GM12878 (cell line): Measurements from ENCODE around the gene SNX30. TPM values are rescaled to one million over a fixed set of nuclear protein-coding genes. Genes with fewer than 3 reads are reported as not detected.

Experiments
- ATAC-seq: fragments of 200-7000 bp; cut with Tn5 transposase; 3 replicates; pipeline ENCODE4 v1.9.1; 2020; ENCODE audit warnings: mild to moderate bottlenecking, moderate library complexity
- BruUV-seq: library from RNA; stranded (reverse); fragments of 400-500 nt; replicated peaks from 2 replicates; lab custom pipeline; 2021; lab: Mats Ljungman, UMichigan
- CTCF ChIA-PET: fragments of 300-600 bp; sonication (Branson Sonifier 250); formaldehyde crosslinking; extraction: SDS; loops from one replicate; lab custom pipeline; 2021; ENCODE audit warnings: inconsistent platforms; lab: Yijun Ruan, JAX
- POLR2A ChIA-PET: fragments of 350-600 bp; formaldehyde crosslinking; extraction: SDS; loops from one replicate; lab custom pipeline; 2021; ENCODE audit warnings: inconsistent platforms; lab: Charles Lee
- RAD21 ChIA-PET: fragments of 300-600 bp; sonication (Branson Sonifier 250); formaldehyde crosslinking; loops from one replicate; lab custom pipeline; 2023; ENCODE audit warnings: antibody characterized with exemption; ENCODE audit not compliant: unreplicated experiment; lab: Charles Lee
- SMC1A ChIA-PET: fragments of 300-600 bp; sonication (Branson Sonifier 250); formaldehyde crosslinking; loops from one replicate; lab custom pipeline; 2023; ENCODE audit not compliant: unreplicated experiment, uncharacterized antibody; lab: Charles Lee
- DNase-seq: peaks from one replicate; pipeline ENCODE4 v3.0.0-alpha.2; 2011; ENCODE audit warnings: low read depth, low spot score
- FAIRE-seq: peaks from 3 replicates; lab custom pipeline; 2011; peaks lifted over from hg19 to GRCh38; lab: Jason Lieb, UNC
- H2AFZ ChIP-seq: 2 replicates; pipeline ENCODE4 v1.6.0; 2011; ENCODE audit warnings: low read depth, low read length, control low read depth; ENCODE audit not compliant: control insufficient read depth
- H3K27ac ChIP-seq: 2 replicates; pipeline ENCODE4 v1.5.1; 2011; ENCODE audit warnings: control low read depth; ENCODE audit not compliant: control insufficient read depth, insufficient read depth
- H3K27me3 ChIP-seq, 2 experiments: replicated peaks in 1 of 2; 2 replicates each; pipeline versions ENCODE4 v1.6.0 to v1.6.1; 2011; ENCODE audit warnings: low read length in 1 of 2; ENCODE audit not compliant: control insufficient read depth in 2 of 2, insufficient read depth in 2 of 2
- H3K36me3 ChIP-seq, 2 experiments: 2 replicates each; pipeline ENCODE4 v1.5.1; 2011; ENCODE audit warnings: low read length in 1 of 2; ENCODE audit not compliant: control insufficient read depth in 2 of 2, insufficient read depth in 2 of 2
- H3K4me1 ChIP-seq: 2 replicates; pipeline ENCODE4 v1.6.1; 2011; ENCODE audit warnings: mild to moderate bottlenecking, low read length, moderate library complexity, mixed read lengths; ENCODE audit not compliant: control insufficient read depth, insufficient read depth
- H3K4me2 ChIP-seq: 2 replicates; pipeline ENCODE4 v1.6.0; 2011; ENCODE audit warnings: control low read depth; ENCODE audit not compliant: control insufficient read depth, insufficient read depth
- H3K4me3 ChIP-seq: fragments of 200-600 bp; sonication (generic); 2 replicates; pipeline ENCODE4 v1.5.1; 2016
- H3K79me2 ChIP-seq: 2 replicates; pipeline ENCODE4 v1.6.0; 2011; ENCODE audit warnings: low read length; ENCODE audit not compliant: control insufficient read depth, insufficient read depth
- H3K9ac ChIP-seq: 2 replicates; pipeline ENCODE4 v1.8.0; 2011; ENCODE audit warnings: low read length, control low read depth, mixed read lengths; ENCODE audit not compliant: control insufficient read depth, insufficient read depth
- H3K9me3 ChIP-seq: replicated peaks from 3 replicates; pipeline ENCODE4 v1.5.1; 2011; ENCODE audit warnings: mild to moderate bottlenecking, low read length; ENCODE audit not compliant: control insufficient read depth, insufficient read depth
- H4K20me1 ChIP-seq: 2 replicates; pipeline ENCODE4 v1.6.0; 2011; ENCODE audit not compliant: control insufficient read depth, insufficient read depth
- ATF2 ChIP-seq: IDR thresholded peaks from 2 replicates; pipeline ENCODE4 v1.6.1; 2012; ENCODE audit warnings: low read length, inconsistent platforms
- CEBPB ChIP-seq, 2 experiments: fragments of 150-350 bp in 1 of 2; IDR thresholded peaks; 2 replicates each; pipeline ENCODE4 v1.6.1; 2012 to 2014; ENCODE audit warnings: low read depth in 2 of 2, low read length in 2 of 2, borderline replicate concordance in 1 of 2, inconsistent platforms in 1 of 2
- KDM1A ChIP-seq: fragments of 200-600 bp; sonication (generic); IDR thresholded peaks from 2 replicates; pipeline ENCODE4 v1.6.1; 2016; ENCODE audit warnings: borderline replicate concordance
- MXI1 ChIP-seq: fragments of 150-350 bp; IDR thresholded peaks from 2 replicates; pipeline ENCODE4 v1.6.1; 2011; ENCODE audit warnings: low read depth, mild to moderate bottlenecking, inconsistent platforms, low read length, improper control_type of control experiment
- NFIC ChIP-seq: IDR thresholded peaks from 2 replicates; pipeline ENCODE4 v1.6.1; 2012; ENCODE audit warnings: low read depth, mild to moderate bottlenecking, inconsistent platforms, low read length, moderate library complexity
- NR2C2 ChIP-seq: IDR thresholded peaks from 2 replicates; pipeline ENCODE4 v1.6.1; 2011; ENCODE audit warnings: borderline replicate concordance, low read depth; ENCODE audit not compliant: control insufficient read depth, insufficient read length
- PAX8 ChIP-seq: fragments of 450-650 bp; IDR thresholded peaks from 2 replicates; pipeline ENCODE4 v1.6.1; 2017; ENCODE audit warnings: mild to moderate bottlenecking, moderate library complexity
- PML ChIP-seq: IDR thresholded peaks from 2 replicates; pipeline ENCODE4 v1.6.1; 2012; ENCODE audit warnings: low read length, inconsistent platforms
- TCF12 ChIP-seq: IDR thresholded peaks from 2 replicates; pipeline ENCODE4 v1.6.1; 2011; ENCODE audit warnings: low read depth, mild to moderate bottlenecking, low read length
- WGBS: methylation state at CpG from one replicate; pipeline ENCODE4 v1.1.6; 2016; ENCODE audit warnings: low lambda C conversion rate; ENCODE audit not compliant: insufficient replicate concordance, insufficient coverage; ENCODE audit errors: missing lambda C conversion rate; 5-methylcytosine and 5-hydroxymethylcytosine counted together
- in situ Hi-C: fragments of 300-500 bp; cut with MboI; formaldehyde crosslinking; loops from 9 replicates; pipeline ENCODE4 v1.14.3; 2018; ENCODE audit warnings: mixed read lengths
- intact Hi-C: fragments of 100-400 bp; cut with micrococcal nuclease; formaldehyde crosslinking; loops from one replicate; pipeline ENCODE4 v1.14.2; 2022; ENCODE audit not compliant: unreplicated experiment
- polyA plus RNA-seq, 11 experiments: library from polyadenylated mRNA; depleted of rRNA in 4 of 11; unstranded in 6 of 11; stranded (reverse) in 5 of 11; fragments of >200 nt; fragmentation: Nextera tagmentation in 4 of 11; fragmentation: Illumina TruSeq in 1 of 11; extraction: Ambion mirVana in 4 of 11; extraction: Trizol in 1 of 11; gene quantifications; 1 replicate in 1 of 11; 2 replicates in 10 of 11; pipeline versions ENCODE4 v1.2.1 to v1.2.3, GENCODE V29; 2011 to 2016; ENCODE audit warnings: inconsistent platforms in 2 of 11, missing spikeins in 2 of 11, low read depth in 1 of 11
- total RNA-seq, 4 experiments: library from RNA; depleted of rRNA in 3 of 4; stranded (reverse); fragments of >200 nt in 3 of 4; fragmentation: Illumina TruSeq in 1 of 4; extraction: Trizol in 1 of 4; gene quantifications; 2 replicates each; pipeline versions ENCODE4 v1.2.1 to v1.2.3, GENCODE V29; 2013 to 2021
- TF ChIP-seq, protein P1 (sequence below): IDR thresholded peaks from 2 replicates; pipeline ENCODE4 v1.6.1; 2011; ENCODE audit warnings: mild to moderate bottlenecking, low read depth, low read length, moderate library complexity; ENCODE audit not compliant: insufficient replicate concordance
- TF ChIP-seq, protein P2 (sequence below): fragments of 450-650 bp; IDR thresholded peaks from 2 replicates; pipeline ENCODE4 v1.6.1; 2017; ENCODE audit warnings: antibody characterized with exemption, mild to moderate bottlenecking, moderate library complexity
- TF ChIP-seq, protein P3 (sequence below): IDR thresholded peaks from 2 replicates; pipeline ENCODE4 v1.6.1; 2011; ENCODE audit warnings: low read depth, mild to moderate bottlenecking, low read length, moderate library complexity, borderline replicate concordance; ENCODE audit errors: extremely low read depth
- TF ChIP-seq, protein P4 (sequence below): IDR thresholded peaks from 2 replicates; pipeline ENCODE4 v1.6.1; 2012; ENCODE audit warnings: improper control_type of control experiment, low read depth, low read length; ENCODE audit not compliant: insufficient replicate concordance

SNX30 gene
- total and polyA plus RNA-seq, 10 of the 15 experiments (the other 5 are each of a cell fraction or from before 2014, with no cell fraction given), result 0.53 to 4.0 (median 1.5) TPM

GRCh38 chr9:112892981-112893380 lies 142.4 kb downstream of the SNX30 start:
- BruUV-seq, result no TSS peak
- POLR2A ChIA-PET, result no interaction called here
- TF ChIP-seq, protein P1, sequence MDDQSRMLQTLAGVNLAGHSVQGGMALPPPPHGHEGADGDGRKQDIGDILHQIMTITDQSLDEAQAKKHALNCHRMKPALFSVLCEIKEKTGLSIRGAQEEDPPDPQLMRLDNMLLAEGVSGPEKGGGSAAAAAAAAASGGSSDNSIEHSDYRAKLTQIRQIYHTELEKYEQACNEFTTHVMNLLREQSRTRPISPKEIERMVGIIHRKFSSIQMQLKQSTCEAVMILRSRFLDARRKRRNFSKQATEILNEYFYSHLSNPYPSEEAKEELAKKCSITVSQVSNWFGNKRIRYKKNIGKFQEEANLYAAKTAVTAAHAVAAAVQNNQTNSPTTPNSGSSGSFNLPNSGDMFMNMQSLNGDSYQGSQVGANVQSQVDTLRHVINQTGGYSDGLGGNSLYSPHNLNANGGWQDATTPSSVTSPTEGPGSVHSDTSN, result no peak
- TF ChIP-seq NFIC (no peak), NR2C2 (no peak), TCF12 (no peak), KDM1A (no peak), ATF2 (no peak), PML (no peak), MXI1 (no peak), CEBPB (IDR thresholded peaks at IDR 0.05; ENCODE audit: borderline replicate concordance in 1 of 2, low read depth in 2 of 2, low read length in 2 of 2) (no peak), PAX8 (no peak)
- TF ChIP-seq, protein P2, sequence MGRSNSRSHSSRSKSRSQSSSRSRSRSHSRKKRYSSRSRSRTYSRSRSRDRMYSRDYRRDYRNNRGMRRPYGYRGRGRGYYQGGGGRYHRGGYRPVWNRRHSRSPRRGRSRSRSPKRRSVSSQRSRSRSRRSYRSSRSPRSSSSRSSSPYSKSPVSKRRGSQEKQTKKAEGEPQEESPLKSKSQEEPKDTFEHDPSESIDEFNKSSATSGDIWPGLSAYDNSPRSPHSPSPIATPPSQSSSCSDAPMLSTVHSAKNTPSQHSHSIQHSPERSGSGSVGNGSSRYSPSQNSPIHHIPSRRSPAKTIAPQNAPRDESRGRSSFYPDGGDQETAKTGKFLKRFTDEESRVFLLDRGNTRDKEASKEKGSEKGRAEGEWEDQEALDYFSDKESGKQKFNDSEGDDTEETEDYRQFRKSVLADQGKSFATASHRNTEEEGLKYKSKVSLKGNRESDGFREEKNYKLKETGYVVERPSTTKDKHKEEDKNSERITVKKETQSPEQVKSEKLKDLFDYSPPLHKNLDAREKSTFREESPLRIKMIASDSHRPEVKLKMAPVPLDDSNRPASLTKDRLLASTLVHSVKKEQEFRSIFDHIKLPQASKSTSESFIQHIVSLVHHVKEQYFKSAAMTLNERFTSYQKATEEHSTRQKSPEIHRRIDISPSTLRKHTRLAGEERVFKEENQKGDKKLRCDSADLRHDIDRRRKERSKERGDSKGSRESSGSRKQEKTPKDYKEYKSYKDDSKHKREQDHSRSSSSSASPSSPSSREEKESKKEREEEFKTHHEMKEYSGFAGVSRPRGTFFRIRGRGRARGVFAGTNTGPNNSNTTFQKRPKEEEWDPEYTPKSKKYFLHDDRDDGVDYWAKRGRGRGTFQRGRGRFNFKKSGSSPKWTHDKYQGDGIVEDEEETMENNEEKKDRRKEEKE, result no peak
- TF ChIP-seq, protein P3, sequence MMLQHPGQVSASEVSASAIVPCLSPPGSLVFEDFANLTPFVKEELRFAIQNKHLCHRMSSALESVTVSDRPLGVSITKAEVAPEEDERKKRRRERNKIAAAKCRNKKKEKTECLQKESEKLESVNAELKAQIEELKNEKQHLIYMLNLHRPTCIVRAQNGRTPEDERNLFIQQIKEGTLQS, result no peak
- TF ChIP-seq, protein P4, sequence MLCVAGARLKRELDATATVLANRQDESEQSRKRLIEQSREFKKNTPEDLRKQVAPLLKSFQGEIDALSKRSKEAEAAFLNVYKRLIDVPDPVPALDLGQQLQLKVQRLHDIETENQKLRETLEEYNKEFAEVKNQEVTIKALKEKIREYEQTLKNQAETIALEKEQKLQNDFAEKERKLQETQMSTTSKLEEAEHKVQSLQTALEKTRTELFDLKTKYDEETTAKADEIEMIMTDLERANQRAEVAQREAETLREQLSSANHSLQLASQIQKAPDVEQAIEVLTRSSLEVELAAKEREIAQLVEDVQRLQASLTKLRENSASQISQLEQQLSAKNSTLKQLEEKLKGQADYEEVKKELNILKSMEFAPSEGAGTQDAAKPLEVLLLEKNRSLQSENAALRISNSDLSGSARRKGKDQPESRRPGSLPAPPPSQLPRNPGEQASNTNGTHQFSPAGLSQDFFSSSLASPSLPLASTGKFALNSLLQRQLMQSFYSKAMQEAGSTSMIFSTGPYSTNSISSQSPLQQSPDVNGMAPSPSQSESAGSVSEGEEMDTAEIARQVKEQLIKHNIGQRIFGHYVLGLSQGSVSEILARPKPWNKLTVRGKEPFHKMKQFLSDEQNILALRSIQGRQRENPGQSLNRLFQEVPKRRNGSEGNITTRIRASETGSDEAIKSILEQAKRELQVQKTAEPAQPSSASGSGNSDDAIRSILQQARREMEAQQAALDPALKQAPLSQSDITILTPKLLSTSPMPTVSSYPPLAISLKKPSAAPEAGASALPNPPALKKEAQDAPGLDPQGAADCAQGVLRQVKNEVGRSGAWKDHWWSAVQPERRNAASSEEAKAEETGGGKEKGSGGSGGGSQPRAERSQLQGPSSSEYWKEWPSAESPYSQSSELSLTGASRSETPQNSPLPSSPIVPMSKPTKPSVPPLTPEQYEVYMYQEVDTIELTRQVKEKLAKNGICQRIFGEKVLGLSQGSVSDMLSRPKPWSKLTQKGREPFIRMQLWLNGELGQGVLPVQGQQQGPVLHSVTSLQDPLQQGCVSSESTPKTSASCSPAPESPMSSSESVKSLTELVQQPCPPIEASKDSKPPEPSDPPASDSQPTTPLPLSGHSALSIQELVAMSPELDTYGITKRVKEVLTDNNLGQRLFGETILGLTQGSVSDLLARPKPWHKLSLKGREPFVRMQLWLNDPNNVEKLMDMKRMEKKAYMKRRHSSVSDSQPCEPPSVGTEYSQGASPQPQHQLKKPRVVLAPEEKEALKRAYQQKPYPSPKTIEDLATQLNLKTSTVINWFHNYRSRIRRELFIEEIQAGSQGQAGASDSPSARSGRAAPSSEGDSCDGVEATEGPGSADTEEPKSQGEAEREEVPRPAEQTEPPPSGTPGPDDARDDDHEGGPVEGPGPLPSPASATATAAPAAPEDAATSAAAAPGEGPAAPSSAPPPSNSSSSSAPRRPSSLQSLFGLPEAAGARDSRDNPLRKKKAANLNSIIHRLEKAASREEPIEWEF, result no peak

More at GRCh38 chr9:112892981-112893380, 142.4 kb downstream of the SNX30 start:
- FAIRE-seq, result no peak
- ChIA-PET RAD21 (no interaction called here), SMC1A (interaction anchor here (1.7 kb wide), 1 partner anchor 10 kb away, joined by 6 read pairs; no protein-coding TSS in a partner anchor), CTCF (interaction anchor here (1.5 to 3.7 kb wide), 2 partner anchors 10 to 47 kb away, joined by 3 to 11 read pairs; no protein-coding TSS in a partner anchor)
- H3K9me3 ChIP-seq, result no peaks in the 10 kb centered on the region; the same call in 2 of the 3 replicates
- ATAC-seq, result no peak
- no peak overlapping the region for H3K9ac ChIP-seq
- H2AFZ ChIP-seq, result no peak overlapping the region
- no peak overlapping the region for H3K4me3 ChIP-seq
- intact Hi-C loops (no loop called here), in situ Hi-C loops (no loop called here)
- 51% methylated on average over 2 of the region's 2 CpGs for WGBS
- DNase-seq, result no peak
- no peak overlapping the region for H3K4me2 ChIP-seq
- no peak overlapping the region for H3K27ac ChIP-seq
- no peaks in the 10 kb centered on the region for H4K20me1 ChIP-seq
- H3K4me1 ChIP-seq, result peaks cover 11% of the 10 kb centered on the region
- H3K36me3 ChIP-seq, result no peaks in the 10 kb centered on the region
- H3K27me3 ChIP-seq, result peaks cover 3 to 10% of the 10 kb centered on the region in 2 experiments
- H3K79me2 ChIP-seq, result no peaks in the 10 kb centered on the region
